HG02981 (cell line): Measurements from ENCODE around the gene SYNJ2.

Experiments used
- ATAC-seq: cut with Tn5 transposase; IDR thresholded peaks from one replicate; pipeline ENCODE4 v1.9.1; 2021; ENCODE audit warnings: mild to moderate bottlenecking, moderate library complexity; ENCODE audit not compliant: unreplicated experiment

The SYNJ2 gene

GRCh38 chr6:158076548-158076947 lies 94.9 kb downstream of the SYNJ2 start:
- ATAC-seq: no peak

GRCh38 chr6:158077676-158078075 lies 96.0 kb downstream of the SYNJ2 start:
- ATAC-seq: no peak

DNA sequence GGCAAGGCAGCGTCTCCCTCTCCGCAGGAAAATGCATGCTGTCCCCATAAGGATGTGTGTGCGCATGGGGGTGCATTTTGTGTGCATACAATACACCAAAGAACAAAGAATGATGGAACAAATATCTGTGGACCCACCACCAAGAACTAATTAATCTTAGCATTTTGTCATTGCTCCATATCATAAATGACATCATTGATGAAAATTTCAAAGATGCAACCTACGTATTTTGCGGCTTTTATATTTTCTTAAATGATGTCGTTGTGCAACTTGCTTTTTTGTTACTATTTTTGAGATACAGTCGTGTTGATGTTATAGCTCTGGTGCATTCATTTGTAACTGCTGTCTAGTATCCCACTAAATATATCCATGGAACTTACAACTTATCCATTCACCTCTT lies 96.7 kb downstream of the SYNJ2 start:
- ATAC-seq: no peak

DNA sequence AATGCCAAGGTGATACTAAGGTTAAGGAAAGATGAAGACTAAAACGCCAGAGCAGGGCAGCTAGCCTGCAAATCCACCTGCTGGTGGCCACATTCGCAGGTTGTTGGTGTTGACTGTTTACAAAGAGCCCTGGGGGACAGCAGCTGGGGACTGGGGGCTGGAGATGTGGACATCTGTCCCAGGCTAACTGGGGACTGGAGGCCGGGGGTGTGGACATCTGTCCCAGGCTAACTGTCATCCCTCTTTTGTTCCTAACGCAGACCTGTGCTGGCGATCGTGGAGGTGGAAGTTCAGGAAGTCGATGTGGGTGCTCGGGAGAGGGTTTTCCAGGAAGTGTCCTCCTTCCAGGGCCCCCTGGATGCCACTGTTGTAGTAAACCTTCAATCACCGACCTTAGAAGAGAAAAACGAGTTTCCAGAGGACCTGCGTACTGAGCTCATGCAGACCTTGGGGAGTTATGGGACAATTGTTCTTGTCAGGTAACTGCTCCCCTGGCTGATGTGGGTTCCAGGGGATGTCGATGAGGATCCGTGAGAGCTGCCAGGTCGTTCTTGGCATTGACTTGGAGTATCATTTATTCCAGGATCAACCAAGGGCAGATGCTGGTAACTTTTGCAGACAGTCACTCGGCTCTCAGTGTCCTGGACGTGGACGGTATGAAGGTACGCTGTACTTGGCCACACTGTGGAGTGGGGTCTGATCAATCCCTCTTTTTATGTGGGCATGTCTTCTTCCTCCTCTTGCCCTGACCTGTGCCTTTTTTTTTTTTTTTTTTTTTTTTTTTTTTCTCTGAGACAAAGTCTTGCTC lies 99.4 kb downstream of the SYNJ2 start:
- ATAC-seq: no peak

GRCh38 chr6:158081657-158081935 lies 99.9 kb downstream of the SYNJ2 start:
- ATAC-seq: no peak

- ATAC-seq: no peak
Measured at GRCh38 chr6:158083455-158084325, 102.0 kb downstream of the SYNJ2 start.

DNA sequence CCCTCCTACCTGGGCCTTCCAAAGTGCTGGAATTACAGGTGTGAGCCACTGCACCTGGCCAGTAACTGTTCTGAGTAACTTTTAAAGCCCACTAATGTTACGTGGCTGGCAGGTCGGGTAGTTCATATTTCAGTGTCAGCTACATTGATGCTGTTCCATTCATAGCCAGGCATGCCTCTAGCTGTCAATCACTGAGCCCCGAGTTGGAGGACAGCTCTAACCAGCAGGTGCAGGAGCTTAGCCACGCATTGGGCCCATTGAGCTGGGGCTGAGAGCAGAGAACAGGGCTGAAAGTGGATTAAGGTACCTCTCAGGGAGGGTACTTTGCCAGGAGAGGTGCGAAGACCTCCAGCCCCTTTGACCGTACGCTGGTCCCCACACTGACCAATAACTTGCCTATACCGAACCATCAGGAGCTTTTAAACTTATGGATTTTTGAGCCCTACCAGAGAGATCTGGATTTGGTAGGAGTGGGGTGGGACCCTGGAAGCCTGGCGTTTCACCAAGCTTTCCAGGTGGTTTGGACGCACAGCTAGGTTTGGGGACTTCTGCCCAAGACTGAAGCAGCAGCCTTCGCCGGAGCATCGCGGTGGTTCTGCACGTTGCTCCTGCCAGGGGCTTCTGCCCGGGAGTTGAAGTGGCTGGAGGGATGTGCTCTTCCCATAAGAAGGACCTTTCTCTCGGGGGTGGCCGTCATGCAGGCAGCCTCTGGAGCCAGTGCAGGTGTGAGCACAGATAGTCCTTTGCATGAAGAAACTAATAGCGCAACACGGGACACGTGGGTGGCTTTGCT lies 103.8 kb downstream of the SYNJ2 start:
- ATAC-seq: no peak

DNA sequence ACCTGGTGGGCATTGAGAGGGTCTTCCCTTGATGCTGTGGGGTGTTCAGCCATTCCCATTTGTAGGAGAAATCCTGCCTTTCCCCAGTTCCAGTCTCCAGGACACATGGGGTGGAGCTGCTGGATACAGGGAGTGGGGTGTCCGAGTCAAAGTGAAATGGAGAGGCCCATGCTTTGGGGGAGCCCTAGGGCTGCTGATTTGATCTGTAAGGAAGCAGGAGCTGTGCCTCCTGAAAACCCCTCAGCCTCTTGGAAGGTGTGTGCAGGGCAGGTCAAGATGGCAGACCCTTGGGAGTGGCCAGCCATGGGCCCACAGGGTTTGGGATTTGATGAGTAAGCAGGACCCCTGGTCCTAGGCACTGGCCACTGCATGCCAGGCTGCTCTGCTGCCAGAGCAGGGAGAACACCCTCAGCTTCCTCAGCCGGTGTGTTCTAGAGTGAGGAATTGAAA lies 104.4 kb downstream of the SYNJ2 start:
- ATAC-seq: no peak

DNA sequence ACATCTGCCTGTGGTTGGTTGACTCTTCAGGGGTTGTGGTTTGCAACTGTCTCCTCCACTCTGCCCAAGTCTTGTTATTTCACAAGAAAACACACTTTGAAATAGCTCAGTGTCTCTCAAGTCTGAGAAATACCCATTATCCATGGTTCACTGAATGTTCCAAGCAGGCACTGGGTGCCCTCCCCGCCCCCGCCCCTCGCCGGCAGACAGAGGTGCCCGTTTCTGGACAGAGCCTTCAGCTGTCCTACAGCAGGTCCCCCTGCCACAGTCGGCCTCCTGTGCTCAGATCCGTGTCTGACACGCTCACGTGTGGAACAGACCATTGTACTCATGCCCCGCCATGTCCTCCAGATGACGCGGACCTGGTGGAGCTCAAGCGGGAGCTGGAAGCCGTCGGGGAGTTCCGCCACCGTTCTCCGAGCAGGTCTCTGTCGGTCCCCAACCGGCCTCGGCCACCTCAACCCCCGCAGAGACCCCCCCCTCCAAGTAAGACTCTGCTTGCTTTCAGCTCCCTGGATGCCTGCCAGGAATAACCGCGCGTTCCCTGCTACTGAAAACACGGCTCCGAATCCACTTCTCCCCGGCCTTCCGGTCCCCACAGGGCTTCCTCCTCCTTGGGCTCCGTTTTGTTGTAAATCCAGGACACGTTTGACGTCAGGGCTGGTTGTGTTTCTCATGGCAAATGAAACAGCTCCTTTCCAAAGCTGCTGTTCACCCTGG lies 105.0 kb downstream of the SYNJ2 start:
- peak; percentile 89 for ATAC-seq

- no peak for ATAC-seq
Measured at GRCh38 chr6:158087224-158087867, 105.7 kb downstream of the SYNJ2 start.

DNA sequence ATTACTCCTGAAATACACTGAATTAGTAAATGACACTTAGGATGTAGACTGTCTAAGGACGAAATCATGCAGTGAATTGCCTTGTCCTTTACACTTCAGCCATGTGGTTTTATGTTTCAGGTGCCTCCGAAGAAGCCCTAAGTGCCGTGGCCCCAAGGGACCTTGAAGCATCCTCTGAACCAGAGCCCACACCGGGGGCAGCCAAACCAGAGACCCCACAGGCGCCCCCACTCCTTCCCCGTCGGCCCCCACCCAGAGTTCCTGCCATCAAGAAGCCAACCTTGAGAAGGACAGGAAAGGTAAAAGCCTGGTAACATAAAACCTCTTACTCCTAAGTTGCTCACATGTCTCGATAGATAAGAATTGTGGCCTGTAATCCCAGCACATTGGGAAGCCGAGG lies 111.1 kb downstream of the SYNJ2 start:
- no peak for ATAC-seq

GRCh38 chr6:158095031-158095430 lies 113.4 kb downstream of the SYNJ2 start:
- ATAC-seq: no peak

DNA sequence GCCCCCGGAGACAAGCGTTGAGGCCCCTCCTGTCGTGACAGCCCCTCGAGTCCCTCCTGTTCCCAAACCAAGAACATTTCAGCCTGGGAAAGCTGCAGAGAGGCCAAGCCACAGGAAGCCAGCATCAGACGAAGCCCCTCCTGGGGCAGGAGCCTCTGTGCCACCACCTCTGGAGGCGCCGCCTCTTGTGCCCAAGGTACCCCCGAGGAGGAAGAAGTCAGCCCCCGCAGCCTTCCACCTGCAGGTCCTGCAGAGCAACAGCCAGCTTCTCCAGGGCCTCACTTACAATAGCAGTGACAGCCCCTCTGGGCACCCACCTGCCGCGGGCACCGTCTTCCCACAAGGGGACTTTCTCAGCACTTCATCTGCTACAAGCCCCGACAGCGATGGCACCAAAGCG lies 114.0 kb downstream of the SYNJ2 start:
- ATAC-seq: no peak

DNA sequence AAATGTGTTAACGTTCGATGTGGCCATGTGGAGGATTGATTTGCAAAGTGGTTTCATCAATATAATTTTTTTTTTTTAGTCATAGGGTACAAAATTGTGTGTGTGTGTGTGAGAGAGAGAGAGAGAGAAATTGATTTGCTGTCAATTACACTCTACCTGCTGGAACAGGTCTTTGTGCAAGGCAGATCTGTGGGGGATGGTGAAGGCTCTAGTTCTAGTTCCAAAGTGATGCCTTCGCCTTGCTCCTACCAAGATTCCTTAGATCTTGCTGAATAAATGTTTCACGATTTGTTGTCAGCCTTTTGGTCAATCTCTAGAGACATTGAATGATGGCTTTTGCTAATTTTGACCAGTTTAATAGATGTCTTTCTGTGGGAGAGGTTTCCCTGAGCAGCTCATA lies 121.6 kb downstream of the SYNJ2 start:
- ATAC-seq: no peak

DNA sequence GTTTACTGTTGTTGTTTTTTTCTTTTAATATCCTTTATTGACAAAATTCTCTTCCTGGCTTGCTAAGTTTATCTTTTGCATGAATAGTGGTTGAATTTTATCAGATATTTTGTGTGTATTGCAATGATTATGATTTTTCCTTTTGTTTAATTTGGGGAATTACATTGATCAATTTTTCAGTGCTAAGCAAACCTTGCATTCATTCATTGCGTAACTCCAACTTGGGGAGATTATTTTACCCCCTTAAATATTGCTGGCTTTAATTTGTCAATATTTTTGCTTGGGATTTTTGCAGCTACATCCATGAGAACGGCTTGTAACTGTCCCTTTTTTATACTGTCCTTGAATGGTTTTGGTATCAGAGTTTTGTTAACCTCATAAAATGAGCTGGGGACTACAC lies 123.0 kb downstream of the SYNJ2 start:
- ATAC-seq: no peak

DNA sequence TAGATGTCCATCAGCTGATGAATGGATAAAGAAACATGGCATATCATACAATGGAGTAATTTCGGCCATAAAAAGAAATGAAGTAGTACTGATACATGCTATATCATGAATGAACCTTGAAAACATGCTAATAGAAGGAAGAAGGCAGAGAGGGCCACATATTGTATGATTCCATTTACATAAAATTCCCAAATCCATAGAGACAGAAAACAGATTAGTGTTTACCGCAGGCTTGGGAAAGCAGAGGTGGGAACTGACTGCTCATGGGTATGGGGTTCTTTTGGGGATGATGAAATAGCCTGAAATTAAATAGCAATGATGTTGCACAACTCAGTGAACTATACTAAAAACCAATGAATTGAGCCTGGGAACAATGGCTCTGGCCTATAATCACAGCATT lies 128.1 kb downstream of the SYNJ2 start:
- ATAC-seq: no peak

- no peak for ATAC-seq
Measured at GRCh38 chr6:158110986-158111385, 129.3 kb downstream of the SYNJ2 start.

- ATAC-seq: no peak
Measured at GRCh38 chr6:158111987-158112386, 130.3 kb downstream of the SYNJ2 start.

GRCh38 chr6:158113802-158114201 lies 132.1 kb downstream of the SYNJ2 start:
- ATAC-seq: no peak

DNA sequence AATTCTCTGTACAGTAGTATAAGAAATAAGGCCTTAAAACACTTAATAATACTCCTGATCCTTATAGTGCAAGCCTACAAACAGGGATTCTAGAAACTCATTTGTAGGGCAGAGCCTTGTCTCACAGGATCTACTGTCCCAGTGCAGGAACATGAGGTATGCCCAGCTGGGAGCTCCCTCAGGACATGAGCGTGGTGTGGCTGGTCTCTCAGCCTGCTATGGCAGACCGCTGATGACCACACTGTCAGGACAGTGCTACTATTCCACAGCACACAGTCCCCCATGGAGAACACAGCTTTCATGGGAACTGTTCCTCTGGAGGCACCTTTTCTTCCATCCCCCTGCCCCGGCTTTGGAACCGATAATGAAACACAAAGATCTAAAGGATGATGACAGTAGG lies 133.4 kb downstream of the SYNJ2 start:
- ATAC-seq: no peak
